Prostate gland (tissue), 2 donors: Measurements from ENCODE around the gene LRIT3. TPM values are rescaled to one million over a fixed set of nuclear protein-coding genes. Genes with fewer than 3 reads are reported as not detected.

Experiments used
- DNase-seq: peaks from one replicate; pipeline ENCODE4 v3.0.0-alpha.2; 2019; ENCODE audit warnings: low spot score
- H3K27ac ChIP-seq, 2 donors: fragments of 200-600 bp; sonication (generic); 2 replicates each; pipeline ENCODE4 v1.5.1; 2017 to 2019
- H3K27me3 ChIP-seq: fragments of 200-600 bp; sonication (generic); replicated peaks from 2 replicates; pipeline ENCODE4 v1.5.1; 2019; ENCODE audit not compliant: insufficient read depth
- H3K36me3 ChIP-seq, 2 donors: fragments of 200-600 bp; sonication (generic); 1 replicate in 1 of 2; 2 replicates in 1 of 2; pipeline versions ENCODE4 v1.5.1 to v1.8.1; 2017 to 2019
- H3K4me1 ChIP-seq: fragments of 200-600 bp; sonication (generic); replicated peaks from 2 replicates; pipeline ENCODE4 v1.5.1; 2019
- H3K4me3 ChIP-seq, 2 donors: fragments of 200-600 bp; sonication (generic); 2 replicates each; pipeline ENCODE4 v1.5.1; 2017 to 2019
- H3K9me3 ChIP-seq: fragments of 200-600 bp; sonication (generic); 2 replicates; pipeline ENCODE4 v1.5.1; 2017
- POLR2A ChIP-seq: fragments of 450-650 bp; IDR thresholded peaks from one replicate; pipeline ENCODE4 v1.6.1; 2016; ENCODE audit warnings: antibody characterized with exemption, mild to moderate bottlenecking
- POLR2AphosphoS5 ChIP-seq: sonication (generic); formaldehyde crosslinking; IDR thresholded peaks from one replicate; pipeline ENCODE4 v1.6.1; 2017; ENCODE audit warnings: antibody characterized with exemption
- WGBS: methylation state at CpG from one replicate; pipeline ENCODE4 v1.1.5; 2018; 5-methylcytosine and 5-hydroxymethylcytosine counted together
- intact Hi-C: fragments of 100-400 bp; cut with DNase I; formaldehyde crosslinking; loops from one replicate; pipeline ENCODE4 v1.14.2; 2022
- total RNA-seq, 2 donors: library from RNA; depleted of rRNA; stranded (reverse); fragments of >200 nt; gene quantifications; one replicate each; pipeline ENCODE4 v1.1.0, GENCODE V29; 2016
- TF ChIP-seq, protein P1 (sequence below), 4 experiments: fragments of 200-600 bp in 2 of 4; fragments of 450-650 bp in 2 of 4; sonication (generic) in 2 of 4; IDR thresholded peaks; 1 replicate in 3 of 4; 2 replicates in 1 of 4; pipeline ENCODE4 v1.5.1; 2016 to 2019; ENCODE audit warnings: antibody characterized with exemption in 4 of 4, mild to moderate bottlenecking in 2 of 4, moderate library complexity in 2 of 4

The LRIT3 gene, protein sequence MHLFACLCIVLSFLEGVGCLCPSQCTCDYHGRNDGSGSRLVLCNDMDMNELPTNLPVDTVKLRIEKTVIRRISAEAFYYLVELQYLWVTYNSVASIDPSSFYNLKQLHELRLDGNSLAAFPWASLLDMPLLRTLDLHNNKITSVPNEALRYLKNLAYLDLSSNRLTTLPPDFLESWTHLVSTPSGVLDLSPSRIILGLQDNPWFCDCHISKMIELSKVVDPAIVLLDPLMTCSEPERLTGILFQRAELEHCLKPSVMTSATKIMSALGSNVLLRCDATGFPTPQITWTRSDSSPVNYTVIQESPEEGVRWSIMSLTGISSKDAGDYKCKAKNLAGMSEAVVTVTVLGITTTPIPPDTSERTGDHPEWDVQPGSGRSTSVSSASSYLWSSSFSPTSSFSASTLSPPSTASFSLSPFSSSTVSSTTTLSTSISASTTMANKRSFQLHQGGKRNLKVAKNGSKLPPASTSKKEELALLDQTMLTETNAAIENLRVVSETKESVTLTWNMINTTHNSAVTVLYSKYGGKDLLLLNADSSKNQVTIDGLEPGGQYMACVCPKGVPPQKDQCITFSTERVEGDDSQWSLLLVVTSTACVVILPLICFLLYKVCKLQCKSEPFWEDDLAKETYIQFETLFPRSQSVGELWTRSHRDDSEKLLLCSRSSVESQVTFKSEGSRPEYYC
- total RNA-seq, result under 1 TPM; 0.11 to 0.27 TPM

DNA sequence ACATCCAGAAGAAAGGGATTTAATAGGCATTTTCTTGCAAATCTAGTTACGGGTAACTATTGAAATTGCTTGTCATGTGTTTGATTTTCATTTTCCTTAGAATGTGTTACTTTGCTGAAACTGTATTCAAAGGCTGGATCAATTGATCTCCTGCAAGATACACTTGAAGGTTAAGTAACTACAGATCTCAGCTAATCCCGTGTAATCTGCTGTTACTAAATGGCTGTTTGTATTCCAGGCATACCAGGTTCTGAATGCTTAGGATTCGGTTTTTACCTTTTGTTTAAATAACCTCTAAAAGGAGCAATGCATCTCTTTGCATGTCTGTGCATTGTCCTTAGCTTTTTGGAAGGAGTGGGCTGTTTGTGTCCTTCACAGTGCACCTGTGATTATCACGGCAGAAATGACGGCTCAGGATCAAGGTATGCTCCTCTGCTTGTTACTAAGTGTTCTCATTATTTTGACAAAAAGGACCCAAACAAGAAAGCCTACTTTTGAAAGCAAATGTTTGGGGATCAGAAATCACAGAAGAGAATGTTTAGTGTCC lies at the start of gene LRIT3:
LRIT3 (plus strand) TSS at position 212 of the 547 bp plus-strand sequence; CDS start at position 307, 95 bp downstream.
- Histone ChIP-seq H3K36me3 (no peaks in the 10 kb centered on the region), H3K27me3 (no peaks in the 10 kb centered on the region), H3K4me3 (no peak within 1 kb of the TSS), H3K27ac (no peak within 1 kb of the TSS), H3K9me3 (no peaks in the 10 kb centered on the region), H3K4me1 (no peaks in the 10 kb centered on the region)
- TF ChIP-seq, protein P1, sequence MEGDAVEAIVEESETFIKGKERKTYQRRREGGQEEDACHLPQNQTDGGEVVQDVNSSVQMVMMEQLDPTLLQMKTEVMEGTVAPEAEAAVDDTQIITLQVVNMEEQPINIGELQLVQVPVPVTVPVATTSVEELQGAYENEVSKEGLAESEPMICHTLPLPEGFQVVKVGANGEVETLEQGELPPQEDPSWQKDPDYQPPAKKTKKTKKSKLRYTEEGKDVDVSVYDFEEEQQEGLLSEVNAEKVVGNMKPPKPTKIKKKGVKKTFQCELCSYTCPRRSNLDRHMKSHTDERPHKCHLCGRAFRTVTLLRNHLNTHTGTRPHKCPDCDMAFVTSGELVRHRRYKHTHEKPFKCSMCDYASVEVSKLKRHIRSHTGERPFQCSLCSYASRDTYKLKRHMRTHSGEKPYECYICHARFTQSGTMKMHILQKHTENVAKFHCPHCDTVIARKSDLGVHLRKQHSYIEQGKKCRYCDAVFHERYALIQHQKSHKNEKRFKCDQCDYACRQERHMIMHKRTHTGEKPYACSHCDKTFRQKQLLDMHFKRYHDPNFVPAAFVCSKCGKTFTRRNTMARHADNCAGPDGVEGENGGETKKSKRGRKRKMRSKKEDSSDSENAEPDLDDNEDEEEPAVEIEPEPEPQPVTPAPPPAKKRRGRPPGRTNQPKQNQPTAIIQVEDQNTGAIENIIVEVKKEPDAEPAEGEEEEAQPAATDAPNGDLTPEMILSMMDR (IDR thresholded peaks at IDR 0.05), result no peak
- TF ChIP-seq POLR2AphosphoS5, result no peak
- no peak for TF ChIP-seq POLR2A
- intact Hi-C loops, result no loop called here
- DNase-seq, result no peak
- WGBS, result 54% methylated on average over 5 of the region's 5 CpGs

DNA sequence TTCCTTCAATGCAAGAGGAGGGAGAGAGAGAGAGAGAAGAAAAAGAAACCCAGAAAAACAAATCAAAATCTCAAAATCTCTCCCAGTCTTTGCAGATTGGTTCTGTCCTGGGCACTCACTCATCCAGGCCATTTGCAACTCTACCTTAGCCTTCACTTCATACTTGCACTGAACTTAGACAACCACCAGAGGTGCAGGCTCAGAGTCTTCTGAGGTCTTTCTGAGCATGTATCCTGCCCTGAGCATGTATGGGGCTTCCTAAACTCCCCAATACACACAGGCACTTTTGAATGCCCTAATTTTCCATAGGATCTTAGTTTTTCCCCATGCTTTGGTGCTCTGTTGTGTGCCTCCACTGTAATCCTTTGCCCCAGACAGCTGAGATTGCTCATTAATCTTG lies 49.0 kb upstream of the LRIT3 start:
- Histone ChIP-seq H3K4me3 (no peak overlapping the region), H3K36me3 (no peaks in the 10 kb centered on the region), H3K9me3 (no peaks in the 10 kb centered on the region), H3K27me3 (no peaks in the 10 kb centered on the region), H3K27ac (no peak overlapping the region), H3K4me1 (no peaks in the 10 kb centered on the region)
- intact Hi-C loops, result no loop called here
- TF ChIP-seq POLR2A, result no peak
- TF ChIP-seq, protein P1 (IDR thresholded peaks at IDR 0.05), result no peak
- no peak for TF ChIP-seq POLR2AphosphoS5
- no peak for DNase-seq

DNA sequence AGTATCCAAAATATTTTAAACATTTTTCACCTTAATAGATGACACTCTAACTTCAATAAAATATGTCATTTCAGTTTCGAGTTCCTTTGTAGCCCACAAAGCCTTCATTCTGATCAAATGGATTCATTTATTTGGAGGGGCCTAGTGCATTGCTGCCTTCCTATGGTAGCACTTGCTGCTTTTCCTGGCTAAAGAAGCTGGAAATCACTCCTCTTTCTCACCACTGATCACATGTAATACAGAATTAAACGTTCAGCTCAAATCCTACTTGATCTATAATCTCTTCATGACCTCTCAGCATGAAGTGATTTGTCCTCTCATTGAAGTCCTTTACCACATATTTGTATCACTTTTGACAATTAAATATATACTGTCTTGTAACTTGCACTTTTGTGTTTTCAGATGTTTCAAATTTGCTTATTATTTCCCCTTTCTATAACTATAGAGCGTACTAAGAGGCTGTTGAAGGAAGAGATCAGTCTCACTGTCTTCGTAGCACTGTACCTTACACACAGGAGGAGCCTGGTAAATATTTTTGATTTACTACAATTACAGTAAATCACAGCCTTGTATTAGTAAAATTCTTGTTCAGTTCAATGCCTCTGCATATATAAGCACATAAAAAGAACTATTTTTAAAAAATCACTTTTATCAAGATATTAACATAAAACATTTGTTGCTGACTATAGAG lies 46.7 kb upstream of the LRIT3 start:
- no peak overlapping the region for H3K27ac ChIP-seq
- no peak overlapping the region for H3K4me3 ChIP-seq
- TF ChIP-seq POLR2AphosphoS5, result no peak
- TF ChIP-seq, protein P1 (IDR thresholded peaks at IDR 0.05), result no peak
- TF ChIP-seq POLR2A, result no peak
- WGBS, result 57% methylated on average over 4 of the region's 4 CpGs
- intact Hi-C loops, result no loop called here
- H3K9me3 ChIP-seq, result no peaks in the 10 kb centered on the region
- H3K27me3 ChIP-seq, result no peaks in the 10 kb centered on the region
- no peak for DNase-seq
- no peaks in the 10 kb centered on the region for H3K4me1 ChIP-seq
- H3K36me3 ChIP-seq, result no peaks in the 10 kb centered on the region

DNA sequence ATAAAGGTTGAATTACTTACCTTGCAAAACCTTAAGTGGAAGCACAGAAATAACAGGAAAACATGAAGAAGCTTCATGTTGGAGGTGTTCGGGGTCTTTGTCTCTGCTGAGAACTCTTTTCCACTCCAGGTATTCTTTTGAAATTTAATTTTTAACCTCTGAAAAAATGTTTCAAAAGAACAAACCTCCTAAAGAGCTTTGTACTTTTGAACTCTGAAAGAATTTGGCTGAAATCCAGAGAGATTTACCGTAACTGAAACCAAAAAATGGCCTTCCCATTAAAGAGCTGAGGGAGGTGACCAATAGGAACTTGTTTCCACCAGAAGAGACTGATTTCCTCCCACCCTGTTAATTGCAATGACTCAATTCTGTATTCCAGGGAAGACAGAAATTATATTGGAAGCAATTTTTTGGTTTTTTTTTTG lies 46.0 kb upstream of the LRIT3 start, which contains the start of gene CFI:
CFI (minus strand) TSS at position 105 of the 425 bp plus-strand sequence; CDS start at position 77, 28 bp downstream.
- no peak within 1 kb of the TSS for H3K4me3 ChIP-seq
- no peak within 1 kb of the TSS for H3K27ac ChIP-seq
- intact Hi-C loops, result no loop called here
- no peaks in the 10 kb centered on the region for H3K27me3 ChIP-seq
- no peak for DNase-seq
- no peaks in the 10 kb centered on the region for H3K4me1 ChIP-seq
- WGBS, result 44% methylated on average over 2 of the region's 2 CpGs
- peak; percentile 41 for TF ChIP-seq POLR2AphosphoS5
- TF ChIP-seq POLR2A, result no peak
- no peaks in the 10 kb centered on the region for H3K9me3 ChIP-seq
- no peaks in the 10 kb centered on the region for H3K36me3 ChIP-seq
